ENCODE data around the gene TP53AIP1. TPM values are rescaled to one million over a fixed set of nuclear protein-coding genes. Genes with fewer than 3 reads are reported as not detected.

The TP53AIP1 gene
- total RNA-seq, 1 donor, result not detected

GRCh38 chr11:128936606-128937251 lies 5.9 kb downstream of the TP53AIP1 start:
- no peaks in the 10 kb centered on the region for H3K9me3 ChIP-seq (ENCODE audit: low read depth, low read length)
- no peak overlapping the region for H3K4me3 ChIP-seq (ENCODE audit: low read length)
- H3K4me1 ChIP-seq (ENCODE audit: insufficient read depth, low read length), result no peaks in the 10 kb centered on the region
- no peaks in the 10 kb centered on the region for H3K27me3 ChIP-seq (ENCODE audit: insufficient read depth, low read length)

- Histone ChIP-seq H3K9me3 (ENCODE audit: low read depth, low read length) (no peaks in the 10 kb centered on the region), H3K4me3 (ENCODE audit: low read length) (no peak overlapping the region), H3K4me1 (ENCODE audit: insufficient read depth, low read length) (no peaks in the 10 kb centered on the region), H3K27me3 (ENCODE audit: insufficient read depth, low read length) (no peaks in the 10 kb centered on the region)
Observed at GRCh38 chr11:128934926-128935325, 7.7 kb downstream of the TP53AIP1 start.

DNA sequence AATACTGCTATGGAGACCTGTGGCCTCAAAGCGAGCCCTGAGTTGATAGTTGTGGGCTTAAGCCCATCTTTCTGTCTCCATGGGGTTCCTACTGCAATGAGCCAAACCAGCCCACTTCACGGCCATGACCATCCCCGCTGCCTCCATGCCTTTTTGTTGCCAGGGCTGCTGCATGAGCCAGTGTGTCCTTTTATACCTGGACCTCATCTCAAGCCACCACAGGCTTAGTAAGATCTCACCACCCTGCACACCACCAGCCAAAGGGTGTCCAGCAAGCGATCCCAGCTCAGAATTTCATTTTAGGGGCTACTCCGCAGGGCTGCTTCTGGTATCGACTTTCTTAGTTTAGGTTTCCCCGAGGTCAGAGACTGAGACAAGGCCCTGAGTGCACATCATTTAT lies 8.3 kb downstream of the TP53AIP1 start:
- H3K4me1 ChIP-seq (ENCODE audit: insufficient read depth, low read length), result no peaks in the 10 kb centered on the region
- H3K9me3 ChIP-seq (ENCODE audit: low read depth, low read length), result no peaks in the 10 kb centered on the region
- no peaks in the 10 kb centered on the region for H3K27me3 ChIP-seq (ENCODE audit: insufficient read depth, low read length)
- no peak overlapping the region for H3K4me3 ChIP-seq (ENCODE audit: low read length)

- Histone ChIP-seq H3K27me3 (ENCODE audit: insufficient read depth, low read length) (no peaks in the 10 kb centered on the region), H3K9me3 (ENCODE audit: low read depth, low read length) (no peaks in the 10 kb centered on the region), H3K4me1 (ENCODE audit: insufficient read depth, low read length) (no peaks in the 10 kb centered on the region), H3K4me3 (ENCODE audit: low read length) (no peak overlapping the region)
Observed at GRCh38 chr11:128933481-128934178, 9.0 kb downstream of the TP53AIP1 start.

DNA sequence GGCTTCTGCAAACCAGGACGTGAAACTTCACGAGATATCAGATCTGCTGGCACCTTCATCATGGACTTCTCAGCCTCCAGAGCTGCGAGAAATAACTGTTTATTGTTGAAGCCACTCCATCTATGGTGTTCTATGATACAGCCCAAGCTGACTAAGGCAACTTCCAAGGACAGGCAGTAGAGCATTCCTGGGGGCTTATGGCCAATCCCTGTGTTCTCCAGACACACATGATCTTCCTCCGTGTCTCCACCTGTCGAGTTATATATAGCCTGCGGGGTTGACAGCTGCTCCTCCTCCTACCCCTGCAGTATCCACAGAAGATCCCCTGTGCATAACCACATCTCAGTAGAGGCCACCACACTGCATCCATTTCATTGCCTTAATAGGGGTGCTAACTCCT lies 11.0 kb downstream of the TP53AIP1 start:
- Histone ChIP-seq H3K4me1 (ENCODE audit: insufficient read depth, low read length) (peaks cover 9% of the 10 kb centered on the region), H3K4me3 (ENCODE audit: low read length) (no peak overlapping the region), H3K9me3 (ENCODE audit: low read depth, low read length) (no peaks in the 10 kb centered on the region), H3K27me3 (ENCODE audit: insufficient read depth, low read length) (no peaks in the 10 kb centered on the region)

DNA sequence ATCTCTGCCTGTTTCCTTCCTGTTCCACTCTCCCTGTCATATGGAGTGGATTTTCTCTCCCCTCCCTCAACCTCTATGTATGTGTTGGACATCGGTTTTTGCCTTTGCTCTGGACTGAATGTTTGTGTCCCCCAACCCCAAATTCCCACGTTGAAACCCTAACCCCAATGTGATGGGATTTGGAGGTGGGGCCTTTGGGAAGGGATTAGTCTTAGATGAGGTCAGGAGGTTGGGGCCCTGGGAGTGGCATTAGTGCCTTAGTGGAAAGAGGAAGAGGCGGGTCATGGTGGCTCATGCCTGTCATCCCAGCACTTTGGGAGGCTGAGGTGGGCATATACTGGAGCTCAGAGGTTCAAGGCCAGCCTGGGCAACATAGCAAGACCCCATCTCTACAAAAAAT lies 11.6 kb downstream of the TP53AIP1 start:
- Histone ChIP-seq H3K4me3 (ENCODE audit: low read length) (no peak overlapping the region), H3K27me3 (ENCODE audit: insufficient read depth, low read length) (no peaks in the 10 kb centered on the region), H3K9me3 (ENCODE audit: low read depth, low read length) (no peaks in the 10 kb centered on the region), H3K4me1 (ENCODE audit: insufficient read depth, low read length) (peaks cover 9% of the 10 kb centered on the region)

- Histone ChIP-seq H3K9me3 (ENCODE audit: low read depth, low read length) (no peaks in the 10 kb centered on the region), H3K4me3 (ENCODE audit: low read length) (no peak overlapping the region), H3K4me1 (ENCODE audit: insufficient read depth, low read length) (peaks cover 9% of the 10 kb centered on the region), H3K27me3 (ENCODE audit: insufficient read depth, low read length) (no peaks in the 10 kb centered on the region)
Observed at GRCh38 chr11:128929991-128930390, 12.7 kb downstream of the TP53AIP1 start.

DNA sequence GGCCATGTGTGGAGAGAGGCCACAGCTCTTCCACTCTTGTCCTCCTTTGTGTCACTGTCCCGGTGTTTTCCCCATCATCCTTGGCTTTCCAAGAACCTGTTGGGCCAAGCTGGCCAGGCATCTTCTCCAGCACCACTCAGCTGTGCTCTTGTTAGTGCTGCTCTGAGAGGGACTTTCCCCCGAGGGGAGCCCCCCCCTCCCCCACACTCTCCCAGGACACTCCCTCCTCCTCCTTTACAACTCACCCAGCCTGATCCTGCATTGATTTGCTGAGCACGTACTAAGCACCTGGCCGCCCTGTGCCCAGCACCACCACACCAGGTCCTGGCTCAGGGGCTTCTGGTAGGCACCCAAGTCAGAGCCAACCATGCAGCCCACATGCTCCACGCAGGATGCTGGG lies 13.2 kb downstream of the TP53AIP1 start:
- Histone ChIP-seq H3K4me3 (ENCODE audit: low read length) (no peak overlapping the region), H3K9me3 (ENCODE audit: low read depth, low read length) (no peaks in the 10 kb centered on the region), H3K27me3 (ENCODE audit: insufficient read depth, low read length) (no peaks in the 10 kb centered on the region), H3K4me1 (ENCODE audit: insufficient read depth, low read length) (peaks cover 9% of the 10 kb centered on the region)

- H3K27me3 ChIP-seq (ENCODE audit: insufficient read depth, low read length), result no peaks in the 10 kb centered on the region
- no peak overlapping the region for H3K4me3 ChIP-seq (ENCODE audit: low read length)
- no peaks in the 10 kb centered on the region for H3K9me3 ChIP-seq (ENCODE audit: low read depth, low read length)
- H3K4me1 ChIP-seq (ENCODE audit: insufficient read depth, low read length), result peaks cover 9% of the 10 kb centered on the region
Observed at GRCh38 chr11:128928400-128928799, 14.3 kb downstream of the TP53AIP1 start.

DNA sequence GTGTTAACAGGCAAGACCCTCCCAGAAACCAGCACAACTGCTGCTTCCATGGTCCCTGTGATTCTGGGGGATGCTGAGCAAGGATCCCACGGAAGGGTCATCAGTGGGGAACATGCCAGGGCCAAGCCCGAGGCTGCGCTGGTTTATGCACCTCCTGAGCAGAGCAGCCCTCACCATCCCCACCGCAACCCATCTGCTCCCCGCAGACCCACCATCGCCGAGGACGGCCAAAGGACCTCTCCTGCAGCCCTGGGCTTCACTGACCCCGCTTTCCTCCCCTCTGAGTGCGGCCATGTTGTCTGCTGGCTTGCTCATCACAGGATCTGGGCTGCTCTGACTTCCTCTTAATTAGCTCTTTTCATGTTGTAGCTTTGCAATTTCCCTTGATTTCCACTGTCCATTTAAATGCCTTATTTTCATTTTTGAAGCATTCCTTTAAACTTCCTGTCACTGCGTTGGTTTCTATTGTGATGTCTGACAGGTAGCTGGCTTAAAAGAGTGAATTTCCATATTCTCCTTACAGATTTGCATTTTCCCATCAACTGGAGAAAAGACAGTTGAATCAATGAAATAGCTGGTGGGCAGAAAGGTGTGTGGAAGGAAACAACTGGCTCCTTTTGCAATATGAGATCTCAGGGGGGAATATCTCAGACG lies 14.9 kb downstream of the TP53AIP1 start:
- no peaks in the 10 kb centered on the region for H3K9me3 ChIP-seq (ENCODE audit: low read depth, low read length)
- peaks cover 9% of the 10 kb centered on the region for H3K4me1 ChIP-seq (ENCODE audit: insufficient read depth, low read length)
- no peak overlapping the region for H3K4me3 ChIP-seq (ENCODE audit: low read length)
- H3K27me3 ChIP-seq (ENCODE audit: insufficient read depth, low read length), result no peaks in the 10 kb centered on the region

DNA sequence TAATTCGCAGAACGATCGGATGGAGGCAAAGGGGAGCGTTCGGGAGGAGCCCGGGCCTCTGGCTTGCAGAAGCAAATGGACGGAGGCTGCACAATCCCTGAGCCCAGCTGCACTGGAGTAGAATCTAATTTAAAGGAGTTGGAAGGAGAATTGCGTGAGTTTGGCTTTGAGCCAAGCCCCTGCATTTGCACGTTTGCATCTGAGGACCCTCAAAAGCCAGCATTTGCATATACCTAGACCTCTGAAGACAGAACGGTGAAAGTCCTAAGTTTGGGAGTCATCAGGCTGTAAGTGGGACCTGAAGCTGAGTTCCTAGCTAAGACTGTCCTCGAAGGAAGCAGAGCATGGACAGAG lies 15.6 kb downstream of the TP53AIP1 start:
- H3K4me3 ChIP-seq (ENCODE audit: low read length), result no peak overlapping the region
- H3K27me3 ChIP-seq (ENCODE audit: insufficient read depth, low read length), result no peaks in the 10 kb centered on the region
- H3K4me1 ChIP-seq (ENCODE audit: insufficient read depth, low read length), result peaks cover 9% of the 10 kb centered on the region
- no peaks in the 10 kb centered on the region for H3K9me3 ChIP-seq (ENCODE audit: low read depth, low read length)

DNA sequence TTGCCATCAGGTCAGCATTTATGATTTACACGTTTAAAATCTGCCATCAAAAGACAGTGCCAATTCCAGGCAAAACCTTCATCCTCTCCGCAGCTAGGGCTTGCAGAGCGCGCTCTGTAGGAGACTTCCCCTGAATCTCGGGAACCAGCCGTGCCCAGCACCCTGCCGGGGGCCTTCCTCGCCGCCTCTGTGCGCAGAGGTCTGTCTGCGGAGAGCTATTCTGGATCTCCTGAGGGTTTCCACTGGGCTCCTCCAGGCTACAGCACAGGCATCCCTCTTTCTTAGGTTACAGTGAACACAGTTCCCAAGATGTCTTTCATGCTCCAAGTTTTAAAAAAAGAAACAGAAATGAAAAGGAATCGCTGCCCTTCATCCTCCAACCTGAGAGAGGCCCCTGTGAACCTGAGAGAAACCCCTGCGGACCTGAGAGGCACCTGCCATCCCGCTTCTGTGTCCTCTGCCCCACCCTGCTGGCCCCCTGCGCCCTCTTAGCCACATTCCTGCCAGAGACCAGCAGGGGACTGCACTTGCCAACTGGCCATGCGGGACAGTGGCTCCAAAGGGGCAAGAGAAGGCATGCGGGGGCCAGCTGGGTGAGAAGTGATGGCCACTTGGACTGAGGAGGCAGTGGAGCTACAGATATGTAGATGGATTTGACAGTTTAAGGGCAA lies 16.1 kb downstream of the TP53AIP1 start:
- H3K9me3 ChIP-seq (ENCODE audit: low read depth, low read length), result no peaks in the 10 kb centered on the region
- H3K4me3 ChIP-seq (ENCODE audit: low read length), result no peak overlapping the region
- no peaks in the 10 kb centered on the region for H3K27me3 ChIP-seq (ENCODE audit: insufficient read depth, low read length)
- H3K4me1 ChIP-seq (ENCODE audit: insufficient read depth, low read length), result peaks cover 9% of the 10 kb centered on the region

DNA sequence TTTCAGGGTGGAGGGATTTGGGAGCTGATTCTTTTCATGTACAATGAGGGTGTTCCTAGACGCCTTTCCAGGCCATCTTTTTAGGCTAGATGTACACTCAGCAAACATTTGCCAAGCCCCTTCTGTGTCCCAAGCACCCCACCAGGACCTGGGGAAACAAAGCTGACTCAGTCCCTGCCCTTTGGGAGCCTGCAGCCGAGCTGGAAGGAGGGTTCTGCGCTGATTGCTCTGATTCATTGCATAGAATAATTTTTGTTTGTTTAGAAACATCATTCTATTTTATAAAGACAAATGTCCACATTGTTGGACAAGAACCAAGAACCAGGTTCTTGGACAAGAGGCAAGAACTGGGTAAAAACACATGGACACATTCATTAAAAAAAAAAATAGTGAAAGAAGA lies 16.7 kb downstream of the TP53AIP1 start:
- Histone ChIP-seq H3K27me3 (ENCODE audit: insufficient read depth, low read length) (no peaks in the 10 kb centered on the region), H3K4me3 (ENCODE audit: low read length) (no peak overlapping the region), H3K9me3 (ENCODE audit: low read depth, low read length) (no peaks in the 10 kb centered on the region), H3K4me1 (ENCODE audit: insufficient read depth, low read length) (peaks cover 9% of the 10 kb centered on the region)

GRCh38 chr11:128925250-128925600 lies 17.4 kb downstream of the TP53AIP1 start:
- Histone ChIP-seq H3K4me3 (ENCODE audit: low read length) (no peak overlapping the region), H3K27me3 (ENCODE audit: insufficient read depth, low read length) (no peaks in the 10 kb centered on the region), H3K9me3 (ENCODE audit: low read depth, low read length) (no peaks in the 10 kb centered on the region), H3K4me1 (ENCODE audit: insufficient read depth, low read length) (peaks cover 9% of the 10 kb centered on the region)

DNA sequence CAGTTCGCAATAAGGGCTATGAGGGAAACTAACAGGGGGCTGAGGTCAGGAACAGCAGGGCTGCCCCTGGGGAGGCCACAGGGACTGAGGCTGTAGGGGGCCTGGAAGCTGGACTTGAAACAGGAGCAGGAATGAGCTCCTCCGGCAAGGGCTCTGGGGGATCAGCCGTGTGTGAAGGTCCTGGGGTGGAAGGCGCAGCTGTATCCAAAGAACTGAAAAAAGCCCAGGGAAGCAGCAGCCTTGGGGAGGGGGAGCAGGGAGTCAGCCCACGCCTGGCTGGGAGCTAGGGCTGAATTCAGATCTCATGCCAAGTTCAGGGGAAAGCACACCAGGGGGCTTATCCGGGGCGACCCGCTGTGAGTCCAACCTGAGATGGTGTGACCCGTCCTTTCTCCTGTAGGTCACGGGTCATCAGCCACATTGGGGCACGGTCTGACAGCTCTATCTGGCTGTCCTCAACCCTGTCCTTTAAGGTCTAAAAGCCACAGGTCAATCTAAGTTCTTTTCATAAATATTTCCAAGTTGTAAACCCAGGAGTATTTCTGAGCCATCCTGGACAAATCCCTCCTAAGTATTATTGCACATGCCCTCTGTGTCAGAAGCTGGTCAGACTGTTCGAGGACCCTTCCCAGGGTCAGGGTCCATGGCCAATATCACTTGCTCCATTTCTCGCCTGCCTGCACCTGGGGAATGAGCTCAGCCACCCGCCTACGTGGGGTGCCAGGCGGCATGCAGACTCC lies 18.0 kb downstream of the TP53AIP1 start:
- Histone ChIP-seq H3K4me1 (ENCODE audit: insufficient read depth, low read length) (peaks cover 9% of the 10 kb centered on the region), H3K4me3 (ENCODE audit: low read length) (no peak overlapping the region), H3K27me3 (ENCODE audit: insufficient read depth, low read length) (no peaks in the 10 kb centered on the region), H3K9me3 (ENCODE audit: low read depth, low read length) (no peaks in the 10 kb centered on the region)

Data from mononuclear cell (primary cell).